ENCODE results near the gene NANOS1. TPM values are rescaled to one million over a fixed set of nuclear protein-coding genes. Genes with fewer than 3 reads are reported as not detected.

The NANOS1 gene
- total RNA-seq, 3 donors from 2014 or later (not counting 1 experiment from before 2014, with no cell fraction given) = 0.09 TPM; not detected in 2

- TF ChIP-seq CTCF (IDR thresholded peaks at IDR 0.05) = no peak
- Mint-ChIP-seq H3K4me1 (peaks cover 0 to 2% of the 10 kb centered on the region in 2 donors), H3K27ac (no peak overlapping the region), H3K27me3 (ENCODE audit: low read depth in 2 of 2) (peaks cover 8 to 30% of the 10 kb centered on the region in 2 donors), H3K9me3 (peaks cover 8 to 12% of the 10 kb centered on the region in 2 donors), H3K4me3 (no peak overlapping the region), H3K36me3 (peaks cover 19% of the 10 kb centered on the region)
- Histone ChIP-seq H3K27ac (ENCODE audit: low read length) (no peak overlapping the region), H3K4me1 (ENCODE audit: control insufficient read depth, insufficient read depth, low read length) (no peaks in the 10 kb centered on the region), H3K27me3 (ENCODE audit: control insufficient read depth, insufficient read depth, low read length) (no peaks in the 10 kb centered on the region), H3K4me3 (ENCODE audit: low read length) (no peak overlapping the region), H3K9me3 (ENCODE audit: control insufficient read depth, insufficient read depth, low read length) (no peaks in the 10 kb centered on the region), H3K36me3 (ENCODE audit: control insufficient read depth, insufficient read depth, low read length) (no peaks in the 10 kb centered on the region)
- 84% methylated on average over 11 of the region's 11 CpGs for WGBS (ENCODE audit: insufficient coverage)
- DNase-seq (no peak), ATAC-seq (no peak)
- intact Hi-C loops (cut with micrococcal nuclease) = no loop called here
These were observed 47.6 kb upstream of the NANOS1 start for GRCh38 chr10:118981946-118982345.

- no peak for TF ChIP-seq CTCF (IDR thresholded peaks at IDR 0.05)
- ATAC-seq (no peak), DNase-seq (no peak)
- intact Hi-C loops (cut with micrococcal nuclease) = no loop called here
- H3K27me3 ChIP-seq (ENCODE audit: control insufficient read depth, insufficient read depth, low read length) = no peaks in the 10 kb centered on the region
- Mint-ChIP-seq H3K9me3 (peaks cover 8 to 12% of the 10 kb centered on the region in 2 donors), H3K36me3 (peaks cover 19% of the 10 kb centered on the region), H3K27me3 (ENCODE audit: low read depth in 2 of 2) (peaks cover 8 to 30% of the 10 kb centered on the region in 2 donors), H3K27ac (no peak overlapping the region), H3K4me3 (no peak overlapping the region), H3K4me1 (peaks cover 0 to 6% of the 10 kb centered on the region in 2 donors)
- no peak overlapping the region for H3K27ac ChIP-seq (ENCODE audit: low read length)
- 96% methylated on average over 3 of the region's 4 CpGs for WGBS (ENCODE audit: insufficient coverage)
- no peaks in the 10 kb centered on the region for H3K9me3 ChIP-seq (ENCODE audit: control insufficient read depth, insufficient read depth, low read length)
- no peaks in the 10 kb centered on the region for H3K4me1 ChIP-seq (ENCODE audit: control insufficient read depth, insufficient read depth, low read length)
- no peak overlapping the region for H3K4me3 ChIP-seq (ENCODE audit: low read length)
- no peaks in the 10 kb centered on the region for H3K36me3 ChIP-seq (ENCODE audit: control insufficient read depth, insufficient read depth, low read length)
These were observed 47.1 kb upstream of the NANOS1 start for GRCh38 chr10:118982366-118982765.

GRCh38 chr10:118983263-118983662 lies 46.3 kb upstream of the NANOS1 start:
- Mint-ChIP-seq H3K4me1 (peaks cover 0 to 6% of the 10 kb centered on the region in 2 donors), H3K36me3 (peaks cover 19% of the 10 kb centered on the region), H3K27ac (no peak overlapping the region), H3K9me3 (peaks cover 8 to 12% of the 10 kb centered on the region in 2 donors), H3K27me3 (ENCODE audit: low read depth in 2 of 2) (peaks cover 8 to 30% of the 10 kb centered on the region in 2 donors), H3K4me3 (no peak overlapping the region)
- H3K27ac ChIP-seq (ENCODE audit: low read length) = no peak overlapping the region
- H3K4me1 ChIP-seq (ENCODE audit: control insufficient read depth, insufficient read depth, low read length) = no peaks in the 10 kb centered on the region
- ATAC-seq (no peak), DNase-seq (no peak)
- no peaks in the 10 kb centered on the region for H3K27me3 ChIP-seq (ENCODE audit: control insufficient read depth, insufficient read depth, low read length)
- no peaks in the 10 kb centered on the region for H3K9me3 ChIP-seq (ENCODE audit: control insufficient read depth, insufficient read depth, low read length)
- intact Hi-C loops (cut with micrococcal nuclease) = no loop called here
- 88% methylated on average over 1 of the region's 1 CpG for WGBS (ENCODE audit: insufficient coverage)
- H3K4me3 ChIP-seq (ENCODE audit: low read length) = no peak overlapping the region
- no peak for TF ChIP-seq CTCF (IDR thresholded peaks at IDR 0.05)
- H3K36me3 ChIP-seq (ENCODE audit: control insufficient read depth, insufficient read depth, low read length) = no peaks in the 10 kb centered on the region

- no CpG with 5 or more reads among the region's 2 CpGs for WGBS (ENCODE audit: insufficient coverage)
These were observed 43.9 kb upstream of the NANOS1 start for GRCh38 chr10:118985576-118985975.

More at GRCh38 chr10:118985576-118985975, 43.9 kb upstream of the NANOS1 start:
- no peak overlapping the region for H3K4me3 Mint-ChIP-seq
- intact Hi-C loops (cut with micrococcal nuclease) = no loop called here
- no peaks in the 10 kb centered on the region for H3K4me1 ChIP-seq (ENCODE audit: control insufficient read depth, insufficient read depth, low read length)
- H3K4me3 ChIP-seq (ENCODE audit: low read length) = no peak overlapping the region
- DNase-seq = no peak
- H3K4me1 Mint-ChIP-seq = peaks cover 0 to 6% of the 10 kb centered on the region in 2 donors
- no peaks in the 10 kb centered on the region for H3K27me3 ChIP-seq (ENCODE audit: control insufficient read depth, insufficient read depth, low read length)
- no peak overlapping the region for H3K27ac Mint-ChIP-seq
- no peaks in the 10 kb centered on the region for H3K36me3 ChIP-seq (ENCODE audit: control insufficient read depth, insufficient read depth, low read length)
- H3K9me3 ChIP-seq (ENCODE audit: control insufficient read depth, insufficient read depth, low read length) = no peaks in the 10 kb centered on the region
- ATAC-seq = no peak
- H3K36me3 Mint-ChIP-seq = peaks cover 19% of the 10 kb centered on the region
- H3K27ac ChIP-seq (ENCODE audit: low read length) = no peak overlapping the region
- H3K27me3 Mint-ChIP-seq (ENCODE audit: low read depth in 2 of 2) = peaks cover 11 to 30% of the 10 kb centered on the region in 2 donors
- H3K9me3 Mint-ChIP-seq = peaks cover 8 to 12% of the 10 kb centered on the region in 2 donors
- no peak for TF ChIP-seq CTCF (IDR thresholded peaks at IDR 0.05)
